A549 (cell line): ENCODE results near the gene MCAT.

Source experiments
- HDAC2 ChIP-seq: fragments of 200-600 bp; sonication (generic); IDR thresholded peaks from 2 replicates; pipeline ENCODE4 v1.6.1; 2016
- HOXB13 ChIP-seq: fragments of 250-450 bp; sonication (Bioruptor Pico); IDR thresholded peaks from 2 replicates; pipeline ENCODE4 v1.5.0; 2020; ENCODE audit warnings: low read depth, mild to moderate bottlenecking, moderate library complexity

DNA sequence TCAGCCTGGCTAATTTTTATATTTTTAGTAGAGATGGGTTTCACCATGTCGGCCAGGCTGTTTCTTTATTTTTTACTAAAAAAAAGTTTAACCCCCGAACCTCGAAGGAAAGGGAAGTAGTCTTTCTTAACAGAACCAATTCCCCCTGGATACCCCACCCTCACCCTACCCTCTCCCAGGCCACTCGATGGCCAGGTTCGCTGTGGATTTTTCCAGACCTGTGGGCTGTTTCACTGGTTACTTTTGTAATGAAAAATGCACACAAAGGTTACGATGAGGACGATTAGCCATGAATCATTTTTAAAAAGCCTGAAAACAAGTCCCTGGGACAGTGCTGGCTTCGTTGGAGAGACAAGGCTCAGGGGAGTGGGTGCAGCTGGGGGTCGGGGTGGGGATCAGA is 10.7 kb upstream of the MCAT start:
- TF ChIP-seq HDAC2, result no peak
- TF ChIP-seq HOXB13 (CRISPR knock-in tag), result no peak
